IPS-NIHi7 (cell line): ENCODE results near the gene WWOX.

ENCODE experiments used
- DNase-seq: peaks from one replicate; pipeline ENCODE4 v3.0.0; 2012; ENCODE audit warnings: mixed read lengths; ENCODE audit errors: extremely low spot score

Gene WWOX

GRCh38 chr16:78987666-78988065, 888.2 kb downstream of the WWOX start:
- no peak for DNase-seq

- peak; percentile 80 for DNase-seq
These were observed 889.0 kb downstream of the WWOX start for GRCh38 chr16:78988361-78988969.

- DNase-seq, result no peak
These were observed 890.9 kb downstream of the WWOX start for GRCh38 chr16:78990309-78990701.

- DNase-seq, result no peak
These were observed 892.5 kb downstream of the WWOX start for GRCh38 chr16:78992001-78992400.

- DNase-seq, result no peak
These were observed 893.9 kb downstream of the WWOX start for GRCh38 chr16:78993346-78993745.

GRCh38 chr16:78994135-78994745, 894.8 kb downstream of the WWOX start:
- DNase-seq, result no peak

- DNase-seq, result no peak
These were observed 896.0 kb downstream of the WWOX start for GRCh38 chr16:78995441-78995840.

GRCh38 chr16:78996790-78997189, 897.3 kb downstream of the WWOX start:
- DNase-seq, result no peak

GRCh38 chr16:78998879-78999278, 899.4 kb downstream of the WWOX start:
- DNase-seq, result no peak

GRCh38 chr16:79001156-79001967, 901.9 kb downstream of the WWOX start:
- peak; percentile 59 for DNase-seq

- DNase-seq, result no peak
These were observed 903.7 kb downstream of the WWOX start for GRCh38 chr16:79003026-79003609.

GRCh38 chr16:79004309-79004708, 904.9 kb downstream of the WWOX start:
- no peak for DNase-seq

- DNase-seq, result no peak
These were observed 905.6 kb downstream of the WWOX start for GRCh38 chr16:79005096-79005495.

- DNase-seq, result no peak
These were observed 906.8 kb downstream of the WWOX start for GRCh38 chr16:79006206-79006605.

- DNase-seq, result no peak
These were observed 907.3 kb downstream of the WWOX start for GRCh38 chr16:79006765-79007164.

- DNase-seq, result no peak
These were observed 908.2 kb downstream of the WWOX start for GRCh38 chr16:79007614-79008013.

GRCh38 chr16:79008036-79008868, 908.8 kb downstream of the WWOX start:
- peak; percentile 53 for DNase-seq

- DNase-seq, result no peak
These were observed 909.4 kb downstream of the WWOX start for GRCh38 chr16:79008869-79009179.

- DNase-seq, result no peak
These were observed 910.4 kb downstream of the WWOX start for GRCh38 chr16:79009896-79010295.

- no peak for DNase-seq
These were observed 911.8 kb downstream of the WWOX start for GRCh38 chr16:79011282-79011681.

- no peak for DNase-seq
These were observed 913.4 kb downstream of the WWOX start for GRCh38 chr16:79012671-79013434.
